Esophagus muscularis mucosa (tissue), 4 donors: ENCODE results near the gene DCLK2. TPM values are rescaled to one million over a fixed set of nuclear protein-coding genes. Genes with fewer than 3 reads are reported as not detected.
"Not testable (repeated sequence)": the region's sequence is repeated elsewhere in the genome, so short reads cannot be mapped to it uniquely, and the experiment has no call there.

ENCODE experiments used
- DNase-seq: peaks from one replicate; pipeline ENCODE4 v3.0.0-alpha.2; 2017; ENCODE audit errors: extremely low spot score
- H3K27ac ChIP-seq, 4 donors: fragments of 200-600 bp; sonication (generic); replicated peaks in 1 of 4; 1 replicate in 3 of 4; 2 replicates in 1 of 4; pipeline ENCODE4 v1.5.1; 2016 to 2019; ENCODE audit warnings: mild to moderate bottlenecking in 1 of 4
- H3K27me3 ChIP-seq, 4 donors: fragments of 200-600 bp; sonication (generic); one replicate each; pipeline versions ENCODE4 v1.5.1 to v1.6.0; 2016 to 2019
- H3K36me3 ChIP-seq, 4 donors: fragments of 200-600 bp; sonication (generic); one replicate each; pipeline ENCODE4 v1.5.1; 2016 to 2019
- H3K4me1 ChIP-seq, 4 donors: fragments of 200-600 bp; sonication (generic); one replicate each; pipeline ENCODE4 v1.5.1; 2016 to 2019
- H3K4me3 ChIP-seq, 4 donors: fragments of 200-600 bp; sonication (generic); 1 replicate in 2 of 4; 2 replicates in 2 of 4; pipeline ENCODE4 v1.5.1; 2016 to 2019; ENCODE audit warnings: mild to moderate bottlenecking in 4 of 4, moderate library complexity in 1 of 4
- H3K9me3 ChIP-seq, 4 donors: fragments of 200-600 bp; sonication (generic); 1 replicate in 3 of 4; 2 replicates in 1 of 4; pipeline ENCODE4 v1.5.1; 2016 to 2019
- EP300 ChIP-seq: sonication (generic); formaldehyde crosslinking; IDR thresholded peaks from one replicate; pipeline ENCODE4 v1.6.1; 2017; ENCODE audit warnings: antibody characterized with exemption
- POLR2A ChIP-seq: fragments of 450-650 bp; IDR thresholded peaks from one replicate; pipeline ENCODE4 v1.6.1; 2017; ENCODE audit warnings: antibody characterized with exemption, moderate library complexity, mild to moderate bottlenecking, low read depth
- POLR2AphosphoS5 ChIP-seq, 2 donors: sonication (generic); formaldehyde crosslinking; IDR thresholded peaks; one replicate each; pipeline ENCODE4 v1.6.1; 2017; ENCODE audit warnings: antibody characterized with exemption in 2 of 2
- WGBS: methylation state at CpG from one replicate; pipeline ENCODE4 v1.1.5; 2018; 5-methylcytosine and 5-hydroxymethylcytosine counted together
- intact Hi-C: fragments of 100-400 bp; cut with DNase I; formaldehyde crosslinking; loops from one replicate; pipeline ENCODE4 v1.15.1; 2023
- total RNA-seq, 4 donors: library from RNA; depleted of rRNA; stranded (reverse); fragments of >200 nt; gene quantifications; one replicate each; pipeline versions ENCODE4 v1.1.0 to v1.2.1, GENCODE V29; 2016
- TF ChIP-seq, protein P1 (sequence below), 3 experiments: fragments of 200-600 bp in 2 of 3; fragments of 450-650 bp in 1 of 3; sonication (generic) in 2 of 3; IDR thresholded peaks; one replicate each; pipeline ENCODE4 v1.5.1; 2017 to 2019; ENCODE audit warnings: antibody characterized with exemption in 3 of 3, mild to moderate bottlenecking in 2 of 3, moderate library complexity in 1 of 3

Gene DCLK2
- total RNA-seq, 4 donors from 2014 or later, result 15.4 to 29.3 (median 19.3) TPM

DNA sequence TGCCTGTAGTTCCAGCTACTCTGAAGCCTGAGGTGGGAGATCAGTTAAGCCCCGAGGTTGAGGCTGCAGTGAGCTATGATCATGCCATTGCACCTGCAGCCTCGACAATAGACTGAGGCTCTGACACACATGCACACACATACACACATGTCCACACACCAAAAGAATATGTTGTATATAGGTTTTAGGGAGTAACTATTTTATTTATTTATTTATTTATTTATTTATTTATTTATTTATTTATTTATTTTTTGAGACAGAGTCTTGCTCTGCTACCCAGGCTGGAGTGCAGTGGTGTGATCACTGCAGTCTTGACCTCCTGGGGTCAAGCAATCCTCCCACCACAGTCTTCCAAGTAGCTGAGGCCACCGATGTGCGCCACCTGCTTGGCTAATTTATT is 78.3 kb downstream of the DCLK2 start:
- Histone ChIP-seq H3K27ac (no peak overlapping the region), H3K9me3 (no peaks in the 10 kb centered on the region), H3K4me1 (peaks cover 7 to 40% (median 22%) of the 10 kb centered on the region in 4 donors), H3K27me3 (no peaks in the 10 kb centered on the region), H3K36me3 (no peaks in the 10 kb centered on the region), H3K4me3 (no peak overlapping the region)
- 97% methylated on average over 4 of the region's 4 CpGs for WGBS
- intact Hi-C loops, result no loop called here
- TF ChIP-seq POLR2A (no peak), POLR2AphosphoS5 (IDR thresholded peaks at IDR 0.05) (no peak), EP300 (no peak)
- TF ChIP-seq, protein P1, sequence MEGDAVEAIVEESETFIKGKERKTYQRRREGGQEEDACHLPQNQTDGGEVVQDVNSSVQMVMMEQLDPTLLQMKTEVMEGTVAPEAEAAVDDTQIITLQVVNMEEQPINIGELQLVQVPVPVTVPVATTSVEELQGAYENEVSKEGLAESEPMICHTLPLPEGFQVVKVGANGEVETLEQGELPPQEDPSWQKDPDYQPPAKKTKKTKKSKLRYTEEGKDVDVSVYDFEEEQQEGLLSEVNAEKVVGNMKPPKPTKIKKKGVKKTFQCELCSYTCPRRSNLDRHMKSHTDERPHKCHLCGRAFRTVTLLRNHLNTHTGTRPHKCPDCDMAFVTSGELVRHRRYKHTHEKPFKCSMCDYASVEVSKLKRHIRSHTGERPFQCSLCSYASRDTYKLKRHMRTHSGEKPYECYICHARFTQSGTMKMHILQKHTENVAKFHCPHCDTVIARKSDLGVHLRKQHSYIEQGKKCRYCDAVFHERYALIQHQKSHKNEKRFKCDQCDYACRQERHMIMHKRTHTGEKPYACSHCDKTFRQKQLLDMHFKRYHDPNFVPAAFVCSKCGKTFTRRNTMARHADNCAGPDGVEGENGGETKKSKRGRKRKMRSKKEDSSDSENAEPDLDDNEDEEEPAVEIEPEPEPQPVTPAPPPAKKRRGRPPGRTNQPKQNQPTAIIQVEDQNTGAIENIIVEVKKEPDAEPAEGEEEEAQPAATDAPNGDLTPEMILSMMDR (IDR thresholded peaks at IDR 0.05), result no peak
- peak; percentile 1 for DNase-seq

DNA sequence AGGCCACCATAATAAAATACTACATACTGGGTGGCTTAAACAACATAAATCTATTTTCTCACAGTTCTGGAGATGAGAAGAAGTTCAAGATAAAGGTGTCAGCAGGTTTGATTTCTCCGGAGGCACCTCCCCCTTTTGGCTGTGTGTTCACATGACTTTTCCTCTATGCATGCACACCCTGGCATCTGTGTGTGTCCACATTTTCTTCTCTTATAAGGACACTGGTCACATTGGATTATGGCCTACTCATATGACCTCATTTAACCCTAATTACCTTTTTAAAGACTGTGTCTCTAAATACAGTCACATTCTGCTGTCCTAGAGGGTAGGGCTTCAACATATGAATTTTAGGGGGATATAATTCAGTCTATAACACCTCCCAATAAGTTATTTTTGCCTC is 79.8 kb downstream of the DCLK2 start:
- H3K27ac ChIP-seq, result no peak overlapping the region
- intact Hi-C loops, result no loop called here
- DNase-seq, result peak; percentile 7
- WGBS, result 89% methylated on average over 1 of the region's 1 CpG
- TF ChIP-seq, protein P1 (IDR thresholded peaks at IDR 0.05), result no peak
- TF ChIP-seq POLR2A, result no peak
- TF ChIP-seq EP300, result no peak
- no peak for TF ChIP-seq POLR2AphosphoS5 (IDR thresholded peaks at IDR 0.05)
- no peaks in the 10 kb centered on the region for H3K9me3 ChIP-seq
- no peaks in the 10 kb centered on the region for H3K27me3 ChIP-seq
- no peak overlapping the region for H3K4me3 ChIP-seq
- H3K4me1 ChIP-seq, result peaks cover 6 to 25% (median 7%) of the 10 kb centered on the region in 4 donors
- H3K36me3 ChIP-seq, result no peaks in the 10 kb centered on the region

DNA sequence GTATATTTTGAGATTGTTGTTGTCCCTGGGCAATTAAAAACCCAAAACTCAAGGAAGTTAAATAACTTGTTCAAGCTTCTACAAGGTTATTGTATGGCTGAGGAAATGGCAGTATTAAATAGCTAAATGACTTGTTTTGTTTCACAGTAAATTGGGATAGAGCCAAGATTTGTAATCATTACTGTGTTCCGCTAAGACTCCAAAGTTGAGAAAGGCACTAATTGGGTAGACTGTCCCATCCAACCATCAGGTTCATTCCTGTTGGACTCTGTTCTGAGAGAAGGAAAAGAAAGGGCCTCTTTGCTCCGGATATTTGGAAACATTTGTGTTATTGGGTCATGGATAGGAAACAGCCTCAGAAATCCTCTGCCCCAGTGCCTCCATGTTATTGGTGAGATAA is 82.2 kb downstream of the DCLK2 start:
- peaks cover 0 to 17% (median 4%) of the 10 kb centered on the region in 4 donors for H3K4me1 ChIP-seq
- H3K4me3 ChIP-seq, result no peak overlapping the region
- no peak overlapping the region for H3K27ac ChIP-seq
- no peaks in the 10 kb centered on the region for H3K9me3 ChIP-seq
- no peaks in the 10 kb centered on the region for H3K27me3 ChIP-seq
- DNase-seq, result peak; percentile 19
- TF ChIP-seq POLR2A (no peak), POLR2AphosphoS5 (IDR thresholded peaks at IDR 0.05) (no peak), EP300 (no peak)
- TF ChIP-seq, protein P1 (IDR thresholded peaks at IDR 0.05), result no peak
- intact Hi-C loops, result no loop called here
- 67% methylated on average over 2 of the region's 2 CpGs for WGBS
- no peaks in the 10 kb centered on the region for H3K36me3 ChIP-seq

DNA sequence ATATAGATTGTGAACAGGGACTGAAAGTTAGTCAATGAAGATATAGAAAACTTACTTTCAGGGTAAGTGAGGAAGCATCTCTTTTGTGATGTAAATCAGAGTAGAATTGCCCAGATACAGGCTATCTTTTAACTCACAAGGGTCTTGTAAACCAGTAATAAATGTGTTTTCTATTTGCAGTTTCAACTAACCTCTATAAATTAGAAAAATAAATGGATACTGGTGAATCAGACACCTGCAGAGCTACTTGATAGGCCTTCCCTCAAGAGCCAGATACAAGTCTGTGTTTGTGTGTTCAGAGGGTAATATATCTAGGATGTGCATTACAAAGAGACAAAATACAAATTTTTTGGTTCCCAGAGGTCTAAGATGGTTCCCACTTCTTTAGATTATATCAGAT is 82.9 kb downstream of the DCLK2 start:
- intact Hi-C loops, result no loop called here
- H3K4me1 ChIP-seq, result peaks cover 0 to 17% (median 4%) of the 10 kb centered on the region in 4 donors
- peak; percentile 21 for DNase-seq
- H3K4me3 ChIP-seq, result no peak overlapping the region
- TF ChIP-seq, protein P1 (IDR thresholded peaks at IDR 0.05), result no peak
- TF ChIP-seq EP300 (no peak), POLR2A (no peak), POLR2AphosphoS5 (IDR thresholded peaks at IDR 0.05) (no peak)
- no peak overlapping the region for H3K27ac ChIP-seq
- no peaks in the 10 kb centered on the region for H3K36me3 ChIP-seq
- H3K27me3 ChIP-seq, result no peaks in the 10 kb centered on the region
- H3K9me3 ChIP-seq, result no peaks in the 10 kb centered on the region

DNA sequence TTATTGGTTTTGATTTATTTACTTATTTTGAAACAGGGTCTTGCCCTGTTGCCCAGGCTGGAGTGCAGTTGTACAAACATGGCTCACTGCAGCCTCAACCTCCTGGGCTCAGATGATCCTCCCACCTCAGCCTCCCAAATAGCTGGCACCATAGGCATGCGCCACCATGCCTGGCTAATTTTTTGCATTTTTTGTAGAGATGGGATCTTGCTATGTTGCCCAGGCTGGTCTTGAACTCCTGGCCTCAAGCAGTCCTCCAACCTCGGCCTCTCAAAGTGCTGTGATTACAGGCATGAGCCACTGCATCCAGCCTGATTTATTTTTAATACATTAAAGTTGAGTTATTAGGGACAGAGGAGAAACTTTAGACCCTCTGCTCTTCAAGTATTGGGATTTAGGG is 83.8 kb downstream of the DCLK2 start:
- H3K27ac ChIP-seq, H3K4me3 ChIP-seq, H3K36me3 ChIP-seq, intact Hi-C loops, H3K9me3 ChIP-seq, H3K27me3 ChIP-seq: not testable (repeated sequence)
- peaks cover 5 to 24% (median 7%) of the 10 kb centered on the region in 4 donors for H3K4me1 ChIP-seq
- peak; percentile 39 for DNase-seq
- WGBS, result 88% methylated on average over 2 of the region's 2 CpGs
